H1 (cell line): ENCODE data around the gene PTP4A1. TPM values are rescaled to one million over a fixed set of nuclear protein-coding genes. Genes with fewer than 3 reads are reported as not detected.

ENCODE experiments used
- CTCF ChIA-PET: fragments of 300-600 bp; sonication (Branson Sonifier 250); formaldehyde crosslinking; loops from one replicate; lab custom pipeline; 2021; ENCODE audit not compliant: partially characterized antibody; lab: Charles Lee
- POLR2A ChIA-PET: fragments of 300-600 bp; sonication (Branson Sonifier 250); formaldehyde crosslinking; loops from one replicate; lab custom pipeline; 2021; ENCODE audit warnings: inconsistent platforms; ENCODE audit not compliant: partially characterized antibody; lab: Charles Lee
- DNase-seq, 2 experiments: peaks; one replicate each; pipeline versions ENCODE4 v3.0.0 to v3.0.0-alpha.2; 2010 to 2022; ENCODE audit warnings: low spot score in 2 of 2, low read depth in 1 of 2, mixed read lengths in 1 of 2
- FAIRE-seq: peaks from 2 replicates; lab custom pipeline; 2011; peaks lifted over from hg19 to GRCh38; lab: Jason Lieb, UNC
- H2AFZ ChIP-seq: 2 replicates; pipeline ENCODE4 v1.8.1; 2012; ENCODE audit warnings: low read length, inconsistent platforms
- H2AK5ac ChIP-seq: 2 replicates; pipeline ENCODE4 v1.6.1; 2013; ENCODE audit warnings: low read depth, low read length
- H2BK120ac ChIP-seq: replicated peaks from 2 replicates; pipeline ENCODE3; 2013; ENCODE audit warnings: low read depth, low read length, inconsistent platforms
- H2BK12ac ChIP-seq: 2 replicates; pipeline ENCODE4 v1.6.1; 2013; ENCODE audit warnings: low read depth, low read length
- H2BK15ac ChIP-seq: 2 replicates; pipeline ENCODE4 v1.6.1; 2013; ENCODE audit warnings: low read length
- H2BK20ac ChIP-seq: 2 replicates; pipeline ENCODE4 v1.6.1; 2013; ENCODE audit warnings: low read length
- H2BK5ac ChIP-seq: 2 replicates; pipeline ENCODE4 v1.6.1; 2013; ENCODE audit warnings: low read depth, low read length
- H3K14ac ChIP-seq: 2 replicates; pipeline ENCODE4 v1.6.1; 2013; ENCODE audit warnings: inconsistent platforms; ENCODE audit not compliant: insufficient read length
- H3K18ac ChIP-seq: 2 replicates; pipeline ENCODE4 v1.6.1; 2013; ENCODE audit warnings: low read length; ENCODE audit errors: extremely low read depth
- H3K23ac ChIP-seq: 2 replicates; pipeline ENCODE4 v1.6.1; 2013; ENCODE audit warnings: inconsistent platforms; ENCODE audit not compliant: insufficient read length
- H3K23me2 ChIP-seq: 2 replicates; pipeline ENCODE4 v1.6.1; 2013; ENCODE audit warnings: low read depth, low read length
- H3K27ac ChIP-seq: 2 replicates; pipeline ENCODE4 v1.6.1; 2011; ENCODE audit warnings: low read depth, low read length, inconsistent platforms
- H3K27me3 ChIP-seq, 4 experiments: replicated peaks in 1 of 4; 1 replicate in 1 of 4; 2 replicates in 3 of 4; pipeline versions ENCODE4 v1.6.1 to v1.8.1; 2011 to 2013; ENCODE audit warnings: low read length in 3 of 4, mild to moderate bottlenecking in 3 of 4, inconsistent platforms in 2 of 4, mixed read lengths in 2 of 4, moderate library complexity in 1 of 4; ENCODE audit not compliant: control insufficient read depth in 3 of 4, insufficient read depth in 3 of 4; ENCODE audit errors: extremely low read depth in 1 of 4
- H3K36me3 ChIP-seq, 4 experiments: 2 replicates each; pipeline versions ENCODE4 v1.6.1 to v1.8.1; 2011 to 2013; ENCODE audit warnings: mild to moderate bottlenecking in 4 of 4, low read length in 3 of 4, moderate library complexity in 2 of 4, control low read depth in 1 of 4, inconsistent platforms in 1 of 4; ENCODE audit not compliant: insufficient read depth in 4 of 4, control insufficient read depth in 2 of 4
- H3K4ac ChIP-seq: replicated peaks from 2 replicates; pipeline ENCODE3; 2013; ENCODE audit warnings: low read length, low read depth, mixed read lengths, inconsistent platforms; ENCODE audit not compliant: insufficient read length
- H3K4me1 ChIP-seq, 4 experiments: replicated peaks in 1 of 4; 1 replicate in 1 of 4; 2 replicates in 3 of 4; pipeline versions ENCODE4 v1.6.1 to v1.8.1; 2011 to 2013; ENCODE audit warnings: low read length in 3 of 4, inconsistent platforms in 2 of 4, mixed read lengths in 1 of 4; ENCODE audit not compliant: insufficient read depth in 4 of 4, control insufficient read depth in 3 of 4
- H3K4me2 ChIP-seq, 2 experiments: 2 replicates each; pipeline versions ENCODE4 v1.6.1 to v1.8.1; 2011 to 2013; ENCODE audit warnings: low read depth in 2 of 2, low read length in 2 of 2, control low read depth in 1 of 2, inconsistent platforms in 1 of 2, mild to moderate bottlenecking in 1 of 2; ENCODE audit not compliant: insufficient read depth in 1 of 2
- H3K4me3 ChIP-seq, 4 experiments: fragments of 200-600, 300-600 bp in 1 of 4; sonication (generic), shearing (Covaris generic), sonication (Bioruptor Twin) in 1 of 4; 2 replicates each; pipeline versions ENCODE4 v1.5.1 to v1.8.1; 2011 to 2016; ENCODE audit warnings: low read length in 4 of 4, low read depth in 3 of 4, control low read depth in 2 of 4, inconsistent platforms in 2 of 4, mild to moderate bottlenecking in 2 of 4, mixed read lengths in 1 of 4, moderate library complexity in 1 of 4; ENCODE audit not compliant: insufficient read depth in 2 of 4; ENCODE audit errors: extremely low read depth in 1 of 4
- H3K56ac ChIP-seq: replicated peaks from 2 replicates; pipeline ENCODE3; 2013; ENCODE audit warnings: low read depth, mild to moderate bottlenecking, mixed read lengths, low read length, inconsistent platforms; ENCODE audit not compliant: insufficient read length
- H3K79me1 ChIP-seq: 2 replicates; pipeline ENCODE4 v1.6.1; 2013; ENCODE audit warnings: low read depth, low read length, control low read depth
- H3K79me2 ChIP-seq, 2 experiments: 2 replicates each; pipeline versions ENCODE4 v1.6.1 to v1.8.1; 2012 to 2013; ENCODE audit warnings: low read length in 2 of 2, mild to moderate bottlenecking in 2 of 2, inconsistent platforms in 1 of 2; ENCODE audit not compliant: insufficient read depth in 2 of 2, control insufficient read depth in 1 of 2
- H3K9ac ChIP-seq, 4 experiments: replicated peaks in 1 of 4; 1 replicate in 1 of 4; 2 replicates in 3 of 4; pipeline versions ENCODE4 v1.6.1 to v1.8.1; 2011 to 2013; ENCODE audit warnings: low read depth in 3 of 4, low read length in 3 of 4, control low read depth in 2 of 4, mild to moderate bottlenecking in 2 of 4, moderate library complexity in 2 of 4, inconsistent platforms in 1 of 4; ENCODE audit errors: extremely low read depth in 1 of 4
- H3K9me3 ChIP-seq, 2 experiments: 2 replicates each; pipeline versions ENCODE4 v1.6.1 to v1.8.1; 2012 to 2013; ENCODE audit warnings: mild to moderate bottlenecking in 2 of 2, moderate library complexity in 2 of 2, control low read depth in 1 of 2, inconsistent platforms in 1 of 2, low read depth in 1 of 2, low read length in 1 of 2, mixed read lengths in 1 of 2; ENCODE audit not compliant: insufficient read depth in 2 of 2
- H4K20me1 ChIP-seq, 2 experiments: replicated peaks in 1 of 2; 2 replicates each; pipeline versions ENCODE3 to v1.8.1; 2011 to 2013; ENCODE audit warnings: inconsistent platforms in 2 of 2, low read length in 2 of 2, mild to moderate bottlenecking in 1 of 2; ENCODE audit not compliant: insufficient read depth in 2 of 2, control insufficient read depth in 1 of 2
- H4K5ac ChIP-seq: 2 replicates; pipeline ENCODE4 v1.6.1; 2013; ENCODE audit warnings: low read length, low read depth, mixed read lengths, inconsistent platforms; ENCODE audit not compliant: insufficient read length
- H4K8ac ChIP-seq: 2 replicates; pipeline ENCODE4 v1.8.0; 2013; ENCODE audit warnings: mild to moderate bottlenecking, moderate library complexity, low read length, inconsistent platforms; ENCODE audit not compliant: insufficient read depth; ENCODE audit errors: extremely low read depth
- H4K91ac ChIP-seq: replicated peaks from 2 replicates; pipeline ENCODE3; 2013; ENCODE audit warnings: low read length, mixed read lengths, inconsistent platforms; ENCODE audit not compliant: insufficient read length
- CBX5 ChIP-seq: fragments of 300-800, 300-1000 bp; sonication (generic); IDR thresholded peaks from 2 replicates; pipeline ENCODE4 v1.7.1; 2016; ENCODE audit warnings: antibody characterized with exemption, low read length, low read depth
- CHD2 ChIP-seq: IDR thresholded peaks from 2 replicates; pipeline ENCODE4 v1.6.1; 2012; ENCODE audit warnings: low read length, improper control_type of control experiment
- E2F6 ChIP-seq: IDR thresholded peaks from 2 replicates; pipeline ENCODE4 v1.6.1; 2012; ENCODE audit warnings: inconsistent platforms
- EP300 ChIP-seq, 2 experiments: IDR thresholded peaks; 1 replicate in 1 of 2; 2 replicates in 1 of 2; pipeline ENCODE4 v1.6.1; 2011 to 2012; ENCODE audit warnings: low read depth in 2 of 2, low read length in 2 of 2, mild to moderate bottlenecking in 2 of 2, borderline replicate concordance in 1 of 2, inconsistent platforms in 1 of 2, moderate library complexity in 1 of 2
- HDAC2 ChIP-seq, 2 experiments: fragments of 300-600 bp in 1 of 2; sonication (generic) in 1 of 2; IDR thresholded peaks; 2 replicates each; pipeline ENCODE4 v1.6.1; 2011 to 2012; ENCODE audit warnings: low read depth in 2 of 2, low read length in 2 of 2, mild to moderate bottlenecking in 2 of 2, moderate library complexity in 2 of 2, borderline replicate concordance in 1 of 2, inconsistent platforms in 1 of 2
- JUN ChIP-seq: IDR thresholded peaks from 2 replicates; pipeline ENCODE4 v1.6.1; 2011; ENCODE audit warnings: low read depth, mild to moderate bottlenecking, improper control_type of control experiment, low read length
- KDM1A ChIP-seq: fragments of 200-600, 300-600 bp; sonication (generic); IDR thresholded peaks from 2 replicates; pipeline ENCODE4 v1.7.1; 2016; ENCODE audit warnings: mild to moderate bottlenecking, low read length, borderline replicate concordance
- NANOG ChIP-seq: IDR thresholded peaks from 2 replicates; pipeline ENCODE4 v1.6.1; 2011; ENCODE audit warnings: low read length, low read depth, mild to moderate bottlenecking, inconsistent platforms; ENCODE audit not compliant: insufficient read depth, poor library complexity, severe bottlenecking
- POLR2A ChIP-seq, 2 experiments: IDR thresholded peaks; 1 replicate in 1 of 2; 2 replicates in 1 of 2; pipeline ENCODE4 v1.6.1; 2011; ENCODE audit warnings: low read depth in 2 of 2, low read length in 2 of 2, mild to moderate bottlenecking in 2 of 2; ENCODE audit errors: control extremely low read depth in 1 of 2
- POU5F1 ChIP-seq: IDR thresholded peaks from 2 replicates; pipeline ENCODE4 v1.6.1; 2011; ENCODE audit warnings: low read depth, mild to moderate bottlenecking, low read length, moderate library complexity
- RFX5 ChIP-seq: IDR thresholded peaks from 2 replicates; pipeline ENCODE4 v1.6.1; 2011; ENCODE audit warnings: low read depth, low read length, improper control_type of control experiment, borderline replicate concordance
- SIX5 ChIP-seq: IDR thresholded peaks from 2 replicates; pipeline ENCODE4 v1.6.1; 2011; ENCODE audit warnings: mild to moderate bottlenecking, low read depth, low read length
- TAF1 ChIP-seq: IDR thresholded peaks from 2 replicates; pipeline ENCODE4 v1.6.1; 2011; ENCODE audit warnings: mild to moderate bottlenecking, low read depth, low read length
- TAF7 ChIP-seq: optimal IDR thresholded peaks from 2 replicates; pipeline ENCODE3; 2011; ENCODE audit warnings: low read depth, mild to moderate bottlenecking, inconsistent platforms, low read length, moderate library complexity, borderline replicate concordance
- WGBS, 2 experiments: shearing (Covaris generic) in 1 of 2; methylation state at CpG; one replicate each; pipeline versions ENCODE4 v1.1.6 to v1.1.7; 2013 to 2015; ENCODE audit warnings: low lambda C conversion rate in 2 of 2, mixed read lengths in 2 of 2, inconsistent platforms in 1 of 2, low coverage in 1 of 2, missing lambda C conversion rate in 1 of 2; ENCODE audit not compliant: insufficient replicate concordance in 2 of 2, insufficient coverage in 1 of 2, insufficient read length in 1 of 2; ENCODE audit errors: extremely low coverage in 1 of 2, missing lambda C conversion rate in 1 of 2; 5-methylcytosine and 5-hydroxymethylcytosine counted together
- polyA plus RNA-seq, 7 experiments: library from polyadenylated mRNA; depleted of rRNA in 3 of 7; stranded (reverse) in 5 of 7; unstranded in 2 of 7; fragments of >200 nt in 5 of 7; fragments of 200-250 nt in 2 of 7; gene quantifications; 1 replicate in 5 of 7; 2 replicates in 1 of 7; 4 replicates in 1 of 7; pipeline versions ENCODE4 v1.2.1 to v1.2.3, GENCODE V29; 2011 to 2013; ENCODE audit warnings: missing spikeins in 2 of 7, mixed read lengths in 2 of 7
- total RNA-seq: library from RNA; stranded (reverse); fragmentation: NEBNext Ultra II Directional; extraction: Animal tissue kit (Norgen Biotek cat#: 25700); gene quantifications from 2 replicates; pipeline ENCODE4 v1.2.1, GENCODE V29; 2021

PTP4A1 gene
- total and polyA plus RNA-seq, 2 of the 8 experiments (the other 6 are each of a cell fraction or from before 2014, with no cell fraction given) = 21.1 to 76.3 TPM

- Histone ChIP-seq H2BK12ac (no peak overlapping the region), H2AFZ (no peak overlapping the region), H3K23ac (no peak overlapping the region), H3K4ac (no peak overlapping the region), H2AK5ac (no peak overlapping the region), H3K79me2 (no peaks in the 10 kb centered on the region), H3K4me1 (no peaks in the 10 kb centered on the region), H3K56ac (no peak overlapping the region), H3K27me3 (no peaks in the 10 kb centered on the region), H3K14ac (no peak overlapping the region), H2BK20ac (no peak overlapping the region), H4K5ac (no peak overlapping the region), H3K79me1 (no peaks in the 10 kb centered on the region), H3K18ac (no peak overlapping the region), H3K27ac (no peak overlapping the region), H4K8ac (no peak overlapping the region), H2BK15ac (no peak overlapping the region), H2BK120ac (no peak overlapping the region), H2BK5ac (no peak overlapping the region), H3K23me2 (no peaks in the 10 kb centered on the region), H4K20me1 (no peaks in the 10 kb centered on the region), H4K91ac (no peak overlapping the region), H3K36me3 (no peaks in the 10 kb centered on the region), H3K4me2 (no peak overlapping the region), H3K4me3 (no peak overlapping the region), H3K9me3 (no peaks in the 10 kb centered on the region), H3K9ac (no peak overlapping the region)
- POLR2A ChIA-PET = no interaction called here
- no peak for DNase-seq
- CTCF ChIA-PET = no interaction called here
- WGBS, 2 experiments = 95% methylated on average over 3 of the region's 3 CpGs; no CpG with 5 or more reads in 1 of the 2 experiments
- FAIRE-seq = no peak
- TF ChIP-seq POU5F1 (no peak), JUN (no peak), E2F6 (no peak), CBX5 (no peak), NANOG (no peak), POLR2A (IDR thresholded peaks at IDR 0.05; ENCODE audit: control extremely low read depth in 1 of 2, low read depth in 2 of 2, low read length in 2 of 2) (no peak), RFX5 (no peak), TAF7 (no peak), CHD2 (no peak), TAF1 (no peak), SIX5 (no peak), HDAC2 (IDR thresholded peaks at IDR 0.05; ENCODE audit: borderline replicate concordance in 1 of 2, low read depth in 2 of 2, low read length in 2 of 2) (no peak), EP300 (IDR thresholded peaks at IDR 0.05; ENCODE audit: borderline replicate concordance in 1 of 2, low read depth in 2 of 2, low read length in 2 of 2) (no peak), KDM1A (no peak)
Observed at GRCh38 chr6:63530182-63530581, 42.1 kb upstream of the PTP4A1 start.
